HepG2 (cell line): ENCODE measurements around the gene MRM3. TPM values are rescaled to one million over a fixed set of nuclear protein-coding genes. Genes with fewer than 3 reads are reported as not detected.

ENCODE experiments used
- ADNP ChIP-seq: sonication (generic); formaldehyde crosslinking; IDR thresholded peaks from 2 replicates; pipeline ENCODE4 v1.4.0; 2020; ENCODE audit warnings: missing genetic modification reagents
- FOXO1 ChIP-seq: sonication (generic); formaldehyde crosslinking; IDR thresholded peaks from 2 replicates; pipeline ENCODE4 v1.4.0; 2020; ENCODE audit warnings: missing genetic modification reagents
- MLLT10 ChIP-seq: sonication (generic); formaldehyde crosslinking; IDR thresholded peaks from 2 replicates; pipeline ENCODE4 v1.4.0; 2020; ENCODE audit warnings: missing genetic modification reagents
- MTA3 ChIP-seq: sonication (generic); formaldehyde crosslinking; IDR thresholded peaks from 2 replicates; pipeline ENCODE4 v1.4.0; 2020; ENCODE audit warnings: missing genetic modification reagents
- MTF2 ChIP-seq: sonication (generic); formaldehyde crosslinking; IDR thresholded peaks from 2 replicates; pipeline ENCODE4 v1.5.0; 2020; ENCODE audit warnings: missing genetic modification reagents, borderline replicate concordance
- NCOR1 ChIP-seq: fragments of 200-600 bp; sonication (generic); IDR thresholded peaks from 2 replicates; pipeline ENCODE4 v1.7.0; 2017; ENCODE audit warnings: antibody characterized with exemption, low read length, borderline replicate concordance
- NR2C2 ChIP-seq: sonication (generic); formaldehyde crosslinking; IDR thresholded peaks from 2 replicates; pipeline ENCODE4 v1.4.0; 2020; ENCODE audit warnings: missing genetic modification reagents, mild to moderate bottlenecking, moderate library complexity, borderline replicate concordance
- RXRB ChIP-seq: IDR thresholded peaks from 2 replicates; pipeline ENCODE4 v1.6.1; 2016; ENCODE audit warnings: borderline replicate concordance, missing genetic modification reagents, missing compliant biosample characterization
- ZNF136 ChIP-seq: sonication (generic); formaldehyde crosslinking; IDR thresholded peaks from 2 replicates; pipeline ENCODE4 v1.8.1; 2022; ENCODE audit warnings: low read depth, mild to moderate bottlenecking, moderate library complexity, missing genetic modification reagents
- ZNF616 ChIP-seq: sonication (generic); formaldehyde crosslinking; IDR thresholded peaks from 2 replicates; pipeline ENCODE4 v1.5.0; 2020; ENCODE audit warnings: low read depth, mild to moderate bottlenecking, missing genetic modification reagents
- ZNF7 ChIP-seq: IDR thresholded peaks from 2 replicates; pipeline ENCODE4 v1.6.1; 2016; ENCODE audit warnings: missing biosample characterization, missing genetic modification reagents
- ZNF709 ChIP-seq: sonication (generic); formaldehyde crosslinking; IDR thresholded peaks from 2 replicates; pipeline ENCODE4 v1.5.0; 2020; ENCODE audit warnings: mild to moderate bottlenecking, missing genetic modification reagents
- ZNF766 ChIP-seq: sonication (generic); formaldehyde crosslinking; IDR thresholded peaks from 2 replicates; pipeline ENCODE4 v1.5.0; 2020; ENCODE audit warnings: missing genetic modification reagents, borderline replicate concordance
- ZNF788 ChIP-seq: sonication (generic); formaldehyde crosslinking; IDR thresholded peaks from 2 replicates; pipeline ENCODE4 v1.5.0; 2020; ENCODE audit warnings: mild to moderate bottlenecking, missing genetic modification reagents, borderline replicate concordance
- polyA plus RNA-seq, 8 experiments: library from polyadenylated mRNA; depleted of rRNA in 3 of 8; stranded (reverse) in 7 of 8; unstranded in 1 of 8; fragments of >200 nt; fragmentation: Illumina TruSeq in 4 of 8; extraction: Trizol in 4 of 8; gene quantifications; 2 replicates each; pipeline versions ENCODE4 v1.2.1 to v1.2.3, GENCODE V29; 2011 to 2016; ENCODE audit warnings: low read depth in 4 of 8, missing spikeins in 1 of 8, mixed read lengths in 1 of 8; ENCODE audit not compliant: insufficient read depth in 1 of 8
- total RNA-seq, 5 experiments: library from RNA; depleted of rRNA; stranded (reverse); fragments of >200 nt; fragmentation: Illumina TruSeq; extraction: Trizol; gene quantifications; 2 replicates each; pipeline ENCODE4 v1.2.3, GENCODE V29; 2016; ENCODE audit warnings: low read depth in 1 of 5
- TF ChIP-seq, protein P1 (sequence below): sonication (generic); formaldehyde crosslinking; IDR thresholded peaks from 2 replicates; pipeline ENCODE4 v1.4.0; 2020; ENCODE audit warnings: missing genetic modification reagents, borderline replicate concordance
- TF ChIP-seq, protein P2 (sequence below): sonication (generic); formaldehyde crosslinking; IDR thresholded peaks from 2 replicates; pipeline ENCODE4 v1.4.0; 2020; ENCODE audit warnings: missing genetic modification reagents
- TF ChIP-seq, protein P3 (sequence below): sonication (generic); formaldehyde crosslinking; IDR thresholded peaks from 2 replicates; pipeline ENCODE4 v1.4.0; 2020; ENCODE audit warnings: missing genetic modification reagents
- TF ChIP-seq, protein P4 (sequence below): sonication (generic); formaldehyde crosslinking; IDR thresholded peaks from 2 replicates; pipeline ENCODE4 v1.5.1; 2020; ENCODE audit warnings: missing genetic modification reagents, mild to moderate bottlenecking, borderline replicate concordance
- TF ChIP-seq, protein P5 (sequence below): sonication (generic); formaldehyde crosslinking; IDR thresholded peaks from 2 replicates; pipeline ENCODE4 v1.9.0; 2021; ENCODE audit warnings: missing genetic modification reagents, mild to moderate bottlenecking, borderline replicate concordance
- TF ChIP-seq, protein P6 (sequence below): sonication (generic); formaldehyde crosslinking; IDR thresholded peaks from 2 replicates; pipeline ENCODE4 v1.8.0; 2022; ENCODE audit warnings: mild to moderate bottlenecking, missing genetic modification reagents

Gene MRM3
- total and polyA plus RNA-seq, 2 of the 13 experiments (the other 11 are each of a cell fraction or from before 2014, with no cell fraction given) = 12.3 to 25.5 TPM

DNA sequence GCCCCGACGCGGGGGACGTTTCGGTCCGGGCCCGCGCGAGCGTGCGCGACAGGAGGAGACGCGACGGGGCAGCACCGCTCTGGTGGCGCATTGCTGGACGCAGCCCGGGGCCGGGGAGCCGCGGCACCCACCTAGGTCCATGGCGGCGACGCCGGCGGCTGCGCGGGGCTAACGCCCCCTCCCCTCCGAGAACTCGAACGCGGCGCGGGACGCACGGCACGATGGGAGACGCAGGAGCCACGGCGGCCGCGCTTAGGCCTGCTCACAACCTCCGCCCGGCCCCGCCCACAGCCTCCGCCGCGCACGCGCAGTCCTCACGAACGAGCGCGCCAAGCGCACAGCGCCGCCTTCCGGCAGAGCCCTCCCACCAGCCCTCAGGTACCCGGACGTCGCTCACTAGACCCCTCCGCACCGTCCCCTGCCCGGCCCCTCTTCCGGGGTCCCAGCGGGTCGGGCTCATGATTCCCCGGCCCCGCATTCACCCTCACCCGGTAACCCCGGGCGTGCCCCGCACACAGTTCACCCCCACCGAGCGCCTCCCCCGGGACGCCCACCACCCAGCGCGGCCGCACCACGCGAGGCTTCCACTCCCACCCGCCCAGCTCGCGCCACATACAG lies 30.0 kb upstream of the MRM3 start, which contains the start of gene GEMIN4 (continued):
- TF ChIP-seq, protein P1, sequence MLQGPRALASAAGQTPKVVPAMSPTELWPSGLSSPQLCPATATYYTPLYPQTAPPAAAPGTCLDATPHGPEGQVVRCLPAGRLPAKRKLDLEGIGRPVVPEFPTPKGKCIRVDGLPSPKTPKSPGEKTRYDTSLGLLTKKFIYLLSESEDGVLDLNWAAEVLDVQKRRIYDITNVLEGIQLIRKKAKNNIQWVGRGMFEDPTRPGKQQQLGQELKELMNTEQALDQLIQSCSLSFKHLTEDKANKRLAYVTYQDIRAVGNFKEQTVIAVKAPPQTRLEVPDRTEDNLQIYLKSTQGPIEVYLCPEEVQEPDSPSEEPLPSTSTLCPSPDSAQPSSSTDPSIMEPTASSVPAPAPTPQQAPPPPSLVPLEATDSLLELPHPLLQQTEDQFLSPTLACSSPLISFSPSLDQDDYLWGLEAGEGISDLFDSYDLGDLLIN (CRISPR knock-in tag) = no peak
- TF ChIP-seq ADNP (CRISPR knock-in tag) = no peak
- peak; percentile 67 for TF ChIP-seq ZNF766 (CRISPR knock-in tag)
- TF ChIP-seq, protein P2, sequence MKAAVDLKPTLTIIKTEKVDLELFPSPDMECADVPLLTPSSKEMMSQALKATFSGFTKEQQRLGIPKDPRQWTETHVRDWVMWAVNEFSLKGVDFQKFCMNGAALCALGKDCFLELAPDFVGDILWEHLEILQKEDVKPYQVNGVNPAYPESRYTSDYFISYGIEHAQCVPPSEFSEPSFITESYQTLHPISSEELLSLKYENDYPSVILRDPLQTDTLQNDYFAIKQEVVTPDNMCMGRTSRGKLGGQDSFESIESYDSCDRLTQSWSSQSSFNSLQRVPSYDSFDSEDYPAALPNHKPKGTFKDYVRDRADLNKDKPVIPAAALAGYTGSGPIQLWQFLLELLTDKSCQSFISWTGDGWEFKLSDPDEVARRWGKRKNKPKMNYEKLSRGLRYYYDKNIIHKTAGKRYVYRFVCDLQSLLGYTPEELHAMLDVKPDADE (CRISPR knock-in tag) = no peak; the same call in 1 of the 2 replicates
- TF ChIP-seq, protein P3, sequence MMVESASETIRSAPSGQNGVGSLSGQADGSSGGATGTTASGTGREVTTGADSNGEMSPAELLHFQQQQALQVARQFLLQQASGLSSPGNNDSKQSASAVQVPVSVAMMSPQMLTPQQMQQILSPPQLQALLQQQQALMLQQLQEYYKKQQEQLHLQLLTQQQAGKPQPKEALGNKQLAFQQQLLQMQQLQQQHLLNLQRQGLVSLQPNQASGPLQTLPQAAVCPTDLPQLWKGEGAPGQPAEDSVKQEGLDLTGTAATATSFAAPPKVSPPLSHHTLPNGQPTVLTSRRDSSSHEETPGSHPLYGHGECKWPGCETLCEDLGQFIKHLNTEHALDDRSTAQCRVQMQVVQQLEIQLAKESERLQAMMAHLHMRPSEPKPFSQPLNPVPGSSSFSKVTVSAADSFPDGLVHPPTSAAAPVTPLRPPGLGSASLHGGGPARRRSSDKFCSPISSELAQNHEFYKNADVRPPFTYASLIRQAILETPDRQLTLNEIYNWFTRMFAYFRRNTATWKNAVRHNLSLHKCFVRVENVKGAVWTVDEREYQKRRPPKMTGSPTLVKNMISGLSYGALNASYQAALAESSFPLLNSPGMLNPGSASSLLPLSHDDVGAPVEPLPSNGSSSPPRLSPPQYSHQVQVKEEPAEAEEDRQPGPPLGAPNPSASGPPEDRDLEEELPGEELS = no peak
- TF ChIP-seq MTF2 = no peak
- TF ChIP-seq ZNF136 = peak; percentile 63; the same call in 1 of the 2 replicates
- no peak for TF ChIP-seq ZNF7 (CRISPR knock-in tag)
- TF ChIP-seq RXRB = no peak
- TF ChIP-seq MLLT10 (CRISPR knock-in tag) = no peak
- TF ChIP-seq, protein P4, sequence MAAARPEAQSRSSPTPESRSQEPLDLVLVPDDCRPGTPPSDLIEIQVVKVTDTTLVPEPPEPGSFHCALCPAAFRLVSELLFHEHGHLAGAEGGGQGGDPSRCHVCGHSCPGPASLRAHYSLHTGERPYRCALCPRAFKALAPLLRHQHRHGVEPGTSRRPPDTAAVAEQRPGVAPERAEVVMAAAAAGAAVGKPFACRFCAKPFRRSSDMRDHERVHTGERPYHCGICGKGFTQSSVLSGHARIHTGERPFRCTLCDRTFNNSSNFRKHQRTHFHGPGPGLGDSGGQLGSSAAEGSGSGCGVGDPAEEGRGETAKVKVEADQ (CRISPR knock-in tag) = peak; percentile 76; the same call in 1 of the 2 replicates
- no peak for TF ChIP-seq ZNF616
- TF ChIP-seq, protein P5, sequence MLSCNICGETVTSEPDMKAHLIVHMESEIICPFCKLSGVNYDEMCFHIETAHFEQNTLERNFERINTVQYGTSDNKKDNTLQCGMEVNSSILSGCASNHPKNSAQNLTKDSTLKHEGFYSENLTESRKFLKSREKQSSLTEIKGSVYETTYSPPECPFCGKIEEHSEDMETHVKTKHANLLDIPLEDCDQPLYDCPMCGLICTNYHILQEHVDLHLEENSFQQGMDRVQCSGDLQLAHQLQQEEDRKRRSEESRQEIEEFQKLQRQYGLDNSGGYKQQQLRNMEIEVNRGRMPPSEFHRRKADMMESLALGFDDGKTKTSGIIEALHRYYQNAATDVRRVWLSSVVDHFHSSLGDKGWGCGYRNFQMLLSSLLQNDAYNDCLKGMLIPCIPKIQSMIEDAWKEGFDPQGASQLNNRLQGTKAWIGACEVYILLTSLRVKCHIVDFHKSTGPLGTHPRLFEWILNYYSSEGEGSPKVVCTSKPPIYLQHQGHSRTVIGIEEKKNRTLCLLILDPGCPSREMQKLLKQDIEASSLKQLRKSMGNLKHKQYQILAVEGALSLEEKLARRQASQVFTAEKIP (CRISPR knock-in tag) = no peak
- TF ChIP-seq ZNF788 = peak; percentile 31; the same call in 1 of the 2 replicates
- peak; percentile 16; the same call in 1 of the 2 replicates for TF ChIP-seq FOXO1 (CRISPR knock-in tag)
- TF ChIP-seq, protein P6, sequence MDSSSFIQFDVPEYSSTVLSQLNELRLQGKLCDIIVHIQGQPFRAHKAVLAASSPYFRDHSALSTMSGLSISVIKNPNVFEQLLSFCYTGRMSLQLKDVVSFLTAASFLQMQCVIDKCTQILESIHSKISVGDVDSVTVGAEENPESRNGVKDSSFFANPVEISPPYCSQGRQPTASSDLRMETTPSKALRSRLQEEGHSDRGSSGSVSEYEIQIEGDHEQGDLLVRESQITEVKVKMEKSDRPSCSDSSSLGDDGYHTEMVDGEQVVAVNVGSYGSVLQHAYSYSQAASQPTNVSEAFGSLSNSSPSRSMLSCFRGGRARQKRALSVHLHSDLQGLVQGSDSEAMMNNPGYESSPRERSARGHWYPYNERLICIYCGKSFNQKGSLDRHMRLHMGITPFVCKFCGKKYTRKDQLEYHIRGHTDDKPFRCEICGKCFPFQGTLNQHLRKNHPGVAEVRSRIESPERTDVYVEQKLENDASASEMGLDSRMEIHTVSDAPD = peak; percentile 64; the same call in 1 of the 2 replicates
- TF ChIP-seq ZNF709 (CRISPR knock-in tag) = peak; percentile 26; the same call in 1 of the 2 replicates
- TF ChIP-seq NR2C2 = peak; percentile 46
- no peak for TF ChIP-seq NCOR1
- TF ChIP-seq MTA3 (CRISPR knock-in tag) = no peak
